Adrenal gland (tissue), 12 donors: Measurements from ENCODE around the gene CFAP77. TPM values are rescaled to one million over a fixed set of nuclear protein-coding genes. Genes with fewer than 3 reads are reported as not detected.
A peak's percentile ranks its signal among the peaks of the same experiment; 100 is the strongest.

Experiments used
- DNase-seq, 7 donors: peaks; one replicate each; pipeline ENCODE4 v3.0.0-alpha.2; 2019 to 2020
- H3K27ac ChIP-seq, 5 donors: fragments of 200-600 bp; sonication (generic) in 4 of 5; 1 replicate in 3 of 5; 2 replicates in 2 of 5; pipeline versions ENCODE4 v1.5.1 to v1.8.0; 2016 to 2020; ENCODE audit warnings: mild to moderate bottlenecking in 1 of 5
- H3K27me3 ChIP-seq: fragments of 200-600 bp; 2 replicates; pipeline ENCODE4 v1.8.0; 2021
- H3K36me3 ChIP-seq, 2 donors: fragments of 200-600 bp; replicated peaks in 1 of 2; 1 replicate in 1 of 2; 2 replicates in 1 of 2; pipeline versions ENCODE4 v1.5.1 to v1.8.0; 2018 to 2022
- H3K4me1 ChIP-seq, 2 donors: fragments of 200-600 bp; replicated peaks in 1 of 2; 1 replicate in 1 of 2; 2 replicates in 1 of 2; pipeline versions ENCODE4 v1.5.1 to v1.8.0; 2018 to 2021
- H3K4me3 ChIP-seq, 4 donors: fragments of 200-600 bp; sonication (generic) in 3 of 4; one replicate each; pipeline ENCODE4 v1.5.1; 2016 to 2018
- H3K9me3 ChIP-seq, 3 donors: fragments of 200-600 bp; sonication (generic) in 1 of 3; replicated peaks in 1 of 3; 1 replicate in 2 of 3; 2 replicates in 1 of 3; pipeline versions ENCODE4 v1.5.1 to v1.8.0; 2016 to 2021
- POLR2A ChIP-seq, 2 donors: fragments of 450-650 bp; IDR thresholded peaks; one replicate each; pipeline ENCODE4 v1.6.1; 2017; ENCODE audit warnings: antibody characterized with exemption in 2 of 2, mild to moderate bottlenecking in 2 of 2, moderate library complexity in 1 of 2
- WGBS, 4 donors: extraction: QIAGEN DNeasy Blood & Tissue Kit in 2 of 4; methylation state at CpG; one replicate each; pipeline versions ENCODE4 v1.1.5 to v1.1.7; 2013 to 2017; 5-methylcytosine and 5-hydroxymethylcytosine counted together
- intact Hi-C, 2 donors: fragments of 100-400 bp; cut with DNase I; formaldehyde crosslinking; loops; one replicate each; pipeline versions ENCODE4 v1.14.1 to v1.15.0; 2022 to 2023
- polyA plus RNA-seq, 3 donors: library from polyadenylated mRNA; stranded (reverse); fragments of 200-250 nt in 2 of 3; fragments of 350-450 nt in 1 of 3; fragmentation: Illumina TruSeq in 1 of 3; extraction: RNeasy Lipid Tissue Mini Kit (QIAGEN cat#74804) in 1 of 3; gene quantifications; one replicate each; pipeline ENCODE4 v1.2.3, GENCODE V29; 2013 to 2014
- total RNA-seq, 9 donors: library from RNA; depleted of rRNA in 4 of 9; stranded (reverse); fragments of >200 nt in 4 of 9; fragments of 120-200 nt in 1 of 9; fragmentation: NEBNext Ultra II Directional in 1 of 9; extraction: Animal tissue kit (Norgen Biotek cat#: 25700) in 1 of 9; gene quantifications; one replicate each; pipeline versions ENCODE4 v1.1.0 to v1.2.4, GENCODE V29; 2013 to 2023
- TF ChIP-seq, protein P1 (sequence below), 6 experiments: fragments of 450-650 bp in 4 of 6; fragments of 200-600 bp in 2 of 6; sonication (generic) in 1 of 6; IDR thresholded peaks; 1 replicate in 5 of 6; 2 replicates in 1 of 6; pipeline versions ENCODE4 v1.5.1 to v1.8.0; 2016 to 2021; ENCODE audit warnings: antibody characterized with exemption in 6 of 6, mild to moderate bottlenecking in 2 of 6, moderate library complexity in 1 of 6
- donor health status: healthy with polysubstance abuse.
- donor health status: Bipolar disorder and iron deficiency.
- donor health status: DM: yes; HTN: yes; CAD: no.
- donor health status: DM: no; HTN: no; CAD: no.
- donor health status: DM: no; HTN: no; CAD: no.
- donor health status: DM: yes; HTN: yes; CAD: no.

The CFAP77 gene
- total and polyA plus RNA-seq, 12 donors: not detected

DNA sequence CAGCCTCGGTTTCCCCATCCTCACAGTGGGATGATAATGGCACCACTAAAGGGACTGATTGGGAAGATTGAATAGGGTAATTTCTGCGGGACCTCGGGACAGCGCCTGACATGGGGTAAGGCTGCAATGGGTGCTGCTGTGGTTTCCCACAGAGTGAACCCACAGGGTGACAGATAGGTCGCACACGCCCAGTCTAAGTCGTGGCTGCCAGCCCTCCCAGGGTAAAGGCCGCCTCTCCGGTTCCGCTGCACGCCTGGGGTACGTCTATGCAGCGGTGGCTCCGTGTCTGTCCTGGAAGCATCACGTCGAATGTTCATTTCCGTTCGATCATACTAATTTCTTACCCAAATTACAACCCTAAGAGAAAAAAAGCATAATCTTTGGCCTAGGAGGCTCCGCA lies 631 bp downstream of the CFAP77 start:
- no peak overlapping the region for H3K27ac ChIP-seq
- no peak for TF ChIP-seq POLR2A (IDR thresholded peaks at IDR 0.05)
- TF ChIP-seq, protein P1, sequence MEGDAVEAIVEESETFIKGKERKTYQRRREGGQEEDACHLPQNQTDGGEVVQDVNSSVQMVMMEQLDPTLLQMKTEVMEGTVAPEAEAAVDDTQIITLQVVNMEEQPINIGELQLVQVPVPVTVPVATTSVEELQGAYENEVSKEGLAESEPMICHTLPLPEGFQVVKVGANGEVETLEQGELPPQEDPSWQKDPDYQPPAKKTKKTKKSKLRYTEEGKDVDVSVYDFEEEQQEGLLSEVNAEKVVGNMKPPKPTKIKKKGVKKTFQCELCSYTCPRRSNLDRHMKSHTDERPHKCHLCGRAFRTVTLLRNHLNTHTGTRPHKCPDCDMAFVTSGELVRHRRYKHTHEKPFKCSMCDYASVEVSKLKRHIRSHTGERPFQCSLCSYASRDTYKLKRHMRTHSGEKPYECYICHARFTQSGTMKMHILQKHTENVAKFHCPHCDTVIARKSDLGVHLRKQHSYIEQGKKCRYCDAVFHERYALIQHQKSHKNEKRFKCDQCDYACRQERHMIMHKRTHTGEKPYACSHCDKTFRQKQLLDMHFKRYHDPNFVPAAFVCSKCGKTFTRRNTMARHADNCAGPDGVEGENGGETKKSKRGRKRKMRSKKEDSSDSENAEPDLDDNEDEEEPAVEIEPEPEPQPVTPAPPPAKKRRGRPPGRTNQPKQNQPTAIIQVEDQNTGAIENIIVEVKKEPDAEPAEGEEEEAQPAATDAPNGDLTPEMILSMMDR (IDR thresholded peaks at IDR 0.05): no peak
- intact Hi-C loops: loop anchor here (5.0 to 10.0 kb wide), 2 partner anchors 162 to 164 kb away; no protein-coding TSS in a partner anchor
- H3K4me1 ChIP-seq: peaks cover 6 to 29% of the 10 kb centered on the region in 2 donors
- peak overlapping the region in 1 of 4 donors; percentile 44 for H3K4me3 ChIP-seq
- peaks cover 47% of the 10 kb centered on the region for H3K27me3 ChIP-seq
- no peaks in the 10 kb centered on the region for H3K36me3 ChIP-seq
- no peak for DNase-seq
- WGBS, 4 donors: 20 to 38% (median 24%) methylated on average over 9 to 19 of the region's 19 CpGs
- H3K9me3 ChIP-seq: no peaks in the 10 kb centered on the region

DNA sequence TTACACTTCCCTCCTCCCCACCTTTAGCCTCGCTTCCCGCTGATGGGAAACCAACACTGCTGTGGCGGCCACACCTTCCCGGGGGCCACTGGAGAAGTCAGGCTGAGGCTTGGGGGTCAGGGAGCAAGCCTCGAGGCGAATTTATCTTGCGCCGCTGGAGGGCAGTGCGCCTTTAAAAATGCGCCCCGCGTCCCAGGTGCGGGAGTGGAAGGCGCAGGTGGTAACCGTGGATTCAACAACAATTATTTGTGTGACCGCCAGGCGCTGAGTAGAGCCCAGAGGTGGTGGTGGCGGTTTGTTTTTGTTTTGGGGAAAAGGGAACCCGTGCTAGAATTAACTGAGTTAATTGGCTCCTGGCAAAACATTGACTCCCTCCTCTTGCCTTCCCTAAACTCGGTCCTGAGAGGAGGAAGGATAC lies 1.1 kb downstream of the CFAP77 start:
- TF ChIP-seq, protein P1 (IDR thresholded peaks at IDR 0.05): peak; percentile 15 to 50 (median 40)
- TF ChIP-seq POLR2A (IDR thresholded peaks at IDR 0.05): no peak
- intact Hi-C loops: loop anchor here (5.0 to 10.0 kb wide), 2 partner anchors 161 to 164 kb away; no protein-coding TSS in a partner anchor
- DNase-seq: peak in 1 of 7 donors; percentile 16
- H3K4me3 ChIP-seq: no peak overlapping the region
- H3K27ac ChIP-seq: no peak overlapping the region
- H3K27me3 ChIP-seq: peaks cover 47% of the 10 kb centered on the region
- H3K4me1 ChIP-seq: peaks cover 3 to 25% of the 10 kb centered on the region in 2 donors
- WGBS, 4 donors: 2 to 5% (median 4%) methylated on average over 18 to 20 of the region's 20 CpGs
- H3K9me3 ChIP-seq: no peaks in the 10 kb centered on the region
- no peaks in the 10 kb centered on the region for H3K36me3 ChIP-seq

DNA sequence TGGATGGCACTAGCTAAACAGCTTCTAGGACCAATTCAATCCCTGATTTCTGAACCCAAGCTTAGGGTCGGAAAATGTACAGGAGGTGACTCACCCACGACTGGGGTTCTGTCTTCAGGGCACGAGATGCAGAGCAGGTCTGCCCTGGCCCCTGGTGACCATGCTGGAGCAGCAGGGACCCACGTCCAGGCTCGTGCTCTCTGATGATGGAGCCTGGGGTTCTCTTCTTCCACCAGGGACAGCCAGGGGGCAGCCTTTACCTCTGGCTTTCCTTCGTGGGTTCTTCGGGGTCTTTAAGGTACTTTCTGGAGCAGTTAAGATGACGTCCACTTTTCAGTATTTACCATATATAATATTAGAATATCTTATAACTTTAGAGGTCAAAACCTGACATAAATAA lies 2.1 kb downstream of the CFAP77 start:
- Histone ChIP-seq H3K4me1 (peaks cover 0 to 21% of the 10 kb centered on the region in 2 donors), H3K9me3 (no peaks in the 10 kb centered on the region), H3K36me3 (no peaks in the 10 kb centered on the region), H3K27ac (no peak overlapping the region), H3K27me3 (peaks cover 50% of the 10 kb centered on the region), H3K4me3 (no peak overlapping the region)
- intact Hi-C loops: loop anchor here (5.0 to 10.0 kb wide), 2 partner anchors 160 to 163 kb away; no protein-coding TSS in a partner anchor
- TF ChIP-seq, protein P1 (IDR thresholded peaks at IDR 0.05): peak in 5 of 6 experiments; percentile 9 to 48 (median 31)
- TF ChIP-seq POLR2A (IDR thresholded peaks at IDR 0.05): no peak
- WGBS, 4 donors: 5 to 24% (median 9%) methylated on average over 6 to 8 of the region's 8 CpGs
- DNase-seq: no peak

DNA sequence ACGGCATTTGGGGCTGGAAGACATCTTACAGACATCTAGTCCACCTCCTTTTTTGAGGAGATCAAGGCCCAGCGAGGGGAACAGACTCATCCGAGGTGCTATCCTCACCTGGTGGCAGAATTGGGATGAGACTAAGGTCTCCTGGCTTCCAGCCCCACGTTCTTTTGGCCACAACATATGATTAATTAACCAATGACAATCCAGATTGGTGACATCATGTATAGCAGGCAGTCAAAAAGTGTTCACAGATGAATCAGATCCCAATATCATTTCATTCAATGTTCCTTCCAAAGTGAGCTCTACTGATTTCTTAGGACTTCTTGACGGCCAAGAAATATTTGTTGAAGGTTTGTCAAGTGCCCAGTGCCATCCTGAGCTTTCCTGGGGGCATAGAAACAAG lies 3.9 kb downstream of the CFAP77 start:
- DNase-seq: no peak
- Histone ChIP-seq H3K36me3 (no peaks in the 10 kb centered on the region), H3K4me3 (no peak overlapping the region), H3K27me3 (peaks cover 58% of the 10 kb centered on the region), H3K9me3 (no peaks in the 10 kb centered on the region), H3K27ac (no peak overlapping the region), H3K4me1 (peaks cover 0 to 19% of the 10 kb centered on the region in 2 donors)
- intact Hi-C loops: loop anchor here (5.0 to 10.0 kb wide), 2 partner anchors 158 to 161 kb away; no protein-coding TSS in a partner anchor
- TF ChIP-seq, protein P1 (IDR thresholded peaks at IDR 0.05): no peak
- no peak for TF ChIP-seq POLR2A (IDR thresholded peaks at IDR 0.05)
- WGBS, 4 donors: 51 to 62% (median 55%) methylated on average over 5 of the region's 5 CpGs
